Fibroblast of villous mesenchyme (primary cell): ENCODE results near the gene IL17C. TPM values are rescaled to one million over a fixed set of nuclear protein-coding genes. Genes with fewer than 3 reads are reported as not detected.

Experiments
- DNase-seq: peaks from one replicate; pipeline ENCODE4 v3.0.0-alpha.2; 2010; ENCODE audit warnings: low read depth
- H3K4me3 ChIP-seq: 2 replicates; pipeline ENCODE4 v1.5.1; 2011; ENCODE audit warnings: low read depth, mild to moderate bottlenecking, low read length
- CTCF ChIP-seq: IDR thresholded peaks from 2 replicates; pipeline ENCODE4 v1.5.1; 2012; ENCODE audit warnings: low read depth, mild to moderate bottlenecking, low read length; ENCODE audit not compliant: insufficient read depth
- total RNA-seq: library from RNA; depleted of rRNA; stranded (reverse); fragments of >200 nt; gene quantifications from 2 replicates; pipeline ENCODE4 v1.2.3, GENCODE V29; 2012

Gene IL17C
- total RNA-seq, 1 donor: not detected

DNA sequence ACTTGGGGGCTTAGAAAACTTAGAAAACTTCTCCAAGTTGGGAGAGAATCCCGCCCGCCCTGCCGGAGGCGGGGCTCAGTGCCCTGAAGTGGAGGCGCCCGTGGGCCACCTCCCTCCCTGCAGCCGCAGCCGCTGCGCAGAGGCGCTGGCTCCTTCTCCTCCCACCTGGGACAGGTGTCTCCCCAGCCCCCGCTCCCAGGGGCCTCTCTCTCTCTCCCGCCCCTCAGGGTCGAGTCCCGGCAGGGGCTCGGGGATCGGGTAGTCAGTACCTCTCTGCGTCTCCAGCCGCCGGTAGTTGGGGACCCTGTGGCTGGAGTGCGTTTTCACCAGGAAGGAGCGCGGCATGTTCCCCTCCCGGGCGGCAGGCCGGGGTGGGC lies 47.7 kb downstream of the IL17C start:
- no peak for DNase-seq
- H3K4me3 ChIP-seq: peak overlapping the region; percentile 62
- TF ChIP-seq CTCF: no peak

DNA sequence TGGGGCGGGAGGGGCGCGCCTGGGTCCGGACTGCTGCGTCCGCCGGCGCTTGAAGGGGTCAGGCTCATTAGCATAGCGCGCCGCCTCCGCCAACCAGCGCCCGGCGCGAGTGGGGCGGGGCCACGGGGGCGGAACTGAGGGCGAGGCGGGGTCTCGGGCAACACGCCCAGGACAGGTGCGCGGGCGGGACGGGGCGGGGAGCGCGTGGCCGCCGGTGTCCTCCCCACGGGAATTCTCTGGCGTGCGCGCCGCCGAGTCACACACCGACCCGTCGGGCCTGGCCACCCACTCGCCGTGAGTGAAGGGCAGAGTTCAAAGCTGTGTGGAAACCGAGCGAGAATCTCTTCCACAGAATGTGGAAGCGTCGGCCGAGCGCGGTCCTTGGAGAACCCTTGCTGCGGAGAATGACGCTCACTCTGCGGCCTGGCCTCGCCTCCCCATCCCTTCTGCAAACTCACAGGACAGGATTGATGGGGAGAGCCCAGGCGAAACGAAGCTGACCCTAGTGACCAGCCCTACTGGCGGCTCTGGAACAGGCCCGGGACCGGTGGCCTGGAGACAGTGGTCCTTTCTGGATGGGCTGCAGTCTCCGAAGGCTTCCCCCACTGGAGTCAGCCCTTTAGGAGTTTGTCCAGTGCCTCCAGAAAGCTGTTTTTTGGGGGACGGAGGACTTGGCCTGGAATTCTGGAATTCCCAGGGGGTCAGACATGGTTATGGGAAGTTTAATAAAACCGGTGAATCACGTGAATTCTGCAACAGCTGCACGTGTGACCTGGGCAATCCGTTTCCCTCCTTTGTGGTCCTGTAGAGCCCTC lies 48.3 kb downstream of the IL17C start, which contains the start of gene SNAI3:
SNAI3 (minus strand) TSS at position 69 of the 815 bp plus-strand sequence. CDS start 101 bp downstream, outside the sequence.
- peak within 1 kb of the TSS; percentile 62 for H3K4me3 ChIP-seq
- DNase-seq: peak; percentile 56
- no peak for TF ChIP-seq CTCF

DNA sequence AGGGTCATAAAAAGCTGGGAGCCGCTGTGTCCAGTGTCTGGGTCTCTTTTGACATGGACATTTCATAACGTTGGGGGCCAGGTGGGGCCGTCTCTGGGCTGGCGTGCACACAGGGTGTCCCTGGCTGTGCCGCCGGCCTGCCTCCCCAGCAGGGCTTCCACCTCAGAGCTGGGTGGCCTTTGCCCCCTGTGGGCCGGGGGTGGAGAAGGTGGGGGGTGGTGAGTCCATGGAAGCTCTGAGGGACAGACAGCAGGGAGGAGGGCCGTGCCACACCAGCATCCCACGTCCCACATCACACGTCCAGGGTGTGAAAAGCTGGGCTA lies 48.8 kb downstream of the IL17C start:
- H3K4me3 ChIP-seq: no peak overlapping the region
- no peak for TF ChIP-seq CTCF
- DNase-seq: no peak

DNA sequence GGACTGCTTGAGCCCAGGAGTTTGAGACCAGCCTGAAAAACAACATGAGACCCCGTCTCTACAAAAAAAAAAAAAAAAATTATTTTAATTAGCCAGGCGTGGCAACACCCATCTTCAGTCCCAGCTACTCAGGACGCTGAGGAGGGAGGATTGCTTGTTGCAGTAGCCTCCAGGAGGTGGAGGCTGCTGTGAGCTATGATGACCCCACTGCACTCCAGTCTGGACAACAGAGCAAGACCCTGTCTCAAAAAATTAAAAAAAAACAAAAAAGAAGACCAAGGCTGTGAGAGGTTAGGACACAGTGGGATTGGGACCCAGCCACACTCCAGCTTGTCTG lies 49.3 kb downstream of the IL17C start:
- TF ChIP-seq CTCF: no peak
- no peak for DNase-seq
- H3K4me3 ChIP-seq: no peak overlapping the region

- no peak overlapping the region for H3K4me3 ChIP-seq
- DNase-seq: no peak
- TF ChIP-seq CTCF: no peak
Measured at GRCh38 chr16:88688013-88688778, 49.8 kb downstream of the IL17C start.

Other genes with a start within 250 kb of the IL17C start
- gene ZFPM1, start 185.3 kb upstream of the IL17C start, total RNA-seq: 2.6 TPM in 2 replicates
- gene ZC3H18, start 68.2 kb upstream of the IL17C start, total RNA-seq: 12.6 and 17.7 TPM in 2 replicates
- gene CYBA, start 12.5 kb downstream of the IL17C start, total RNA-seq: 152 and 167 TPM in 2 replicates
- gene MVD, start 24.5 kb downstream of the IL17C start, total RNA-seq: 111 and 124 TPM in 2 replicates
- gene SNAI3, start 47.9 kb downstream of the IL17C start, total RNA-seq: not detected in 2 replicates
- gene RNF166, start 67.8 kb downstream of the IL17C start, total RNA-seq: 13.0 and 19.0 TPM in 2 replicates
- gene CTU2, start 67.9 kb downstream of the IL17C start, total RNA-seq: 19.4 and 25.1 TPM in 2 replicates
- gene PIEZO1, start 146.6 kb downstream of the IL17C start, total RNA-seq: 196 and 197 TPM in 2 replicates
- 7.8 and 12.6 TPM in 2 replicates for gene CDT1, start 165.2 kb downstream of the IL17C start, total RNA-seq
- gene APRT, start 173.4 kb downstream of the IL17C start, total RNA-seq: 39.7 and 46.1 TPM in 2 replicates
- gene GALNS, start 218.4 kb downstream of the IL17C start, total RNA-seq: 24.8 and 26.3 TPM in 2 replicates
- gene TRAPPC2L, start 218.6 kb downstream of the IL17C start, total RNA-seq: 34.5 and 49.6 TPM in 2 replicates
- gene PABPN1L, start 228.1 kb downstream of the IL17C start, total RNA-seq: not detected in 2 replicates